Ishikawa (cell line): ENCODE data around the gene CEP112.

Experiments used
- CEBPB ChIP-seq: IDR thresholded peaks from 2 replicates; pipeline ENCODE4 v1.6.1; 2012
- CREB1 ChIP-seq: IDR thresholded peaks from 2 replicates; pipeline ENCODE4 v1.6.1; 2012; ENCODE audit warnings: low read depth
- EP300 ChIP-seq: IDR thresholded peaks from 2 replicates; pipeline ENCODE4 v1.6.1; 2012; ENCODE audit warnings: borderline replicate concordance
- FOXM1 ChIP-seq: IDR thresholded peaks from 2 replicates; pipeline ENCODE4 v1.6.1; 2012; ENCODE audit warnings: low read depth, borderline replicate concordance
- TAF1 ChIP-seq: IDR thresholded peaks from 2 replicates; pipeline ENCODE4 v1.6.1; 2012; ENCODE audit warnings: low read depth, mild to moderate bottlenecking
- TF ChIP-seq, protein P1 (sequence below): IDR thresholded peaks from 2 replicates; pipeline ENCODE4 v1.6.1; 2012

DNA sequence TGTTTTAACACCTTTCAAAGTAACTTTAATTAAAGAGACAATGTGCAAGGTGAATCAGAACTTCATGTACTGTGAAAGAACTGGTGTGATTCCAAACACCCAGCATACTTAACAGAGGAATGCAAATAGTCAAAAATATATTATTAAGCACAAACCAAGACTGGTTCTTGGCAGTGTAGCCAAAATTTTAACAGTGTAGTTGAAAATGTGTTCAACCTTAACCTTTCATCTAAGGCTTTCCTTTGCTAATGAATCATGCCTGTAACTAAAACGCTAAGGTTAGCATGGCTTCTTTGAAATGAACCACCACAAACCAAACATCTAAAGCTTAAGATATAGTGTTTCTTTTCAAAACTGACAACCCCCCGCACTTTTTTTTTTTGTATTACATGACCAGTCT is 484.2 kb downstream of the CEP112 start:
- TF ChIP-seq FOXM1 (no peak), CREB1 (no peak), TAF1 (no peak), EP300 (no peak), CEBPB (no peak)
- TF ChIP-seq, protein P1, sequence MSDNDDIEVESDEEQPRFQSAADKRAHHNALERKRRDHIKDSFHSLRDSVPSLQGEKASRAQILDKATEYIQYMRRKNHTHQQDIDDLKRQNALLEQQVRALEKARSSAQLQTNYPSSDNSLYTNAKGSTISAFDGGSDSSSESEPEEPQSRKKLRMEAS, result no peak
